Spleen (tissue), 11 donors: Measurements from ENCODE around the gene MAP4K4. TPM values are rescaled to one million over a fixed set of nuclear protein-coding genes. Genes with fewer than 3 reads are reported as not detected.

Source experiments
- DNase-seq: peaks from one replicate; pipeline ENCODE4 v3.0.0-alpha.2; 2020
- H3K27ac ChIP-seq, 8 donors: fragments of 200-600 bp; sonication (generic) in 7 of 8; 1 replicate in 4 of 8; 2 replicates in 4 of 8; pipeline versions ENCODE4 v1.5.0 to v1.8.0; 2016 to 2021; ENCODE audit warnings: inconsistent platforms in 4 of 8, mild to moderate bottlenecking in 4 of 8, moderate library complexity in 1 of 8
- H3K27me3 ChIP-seq, 7 donors: fragments of 200-600 bp; sonication (generic) in 6 of 7; replicated peaks in 1 of 7; 1 replicate in 4 of 7; 2 replicates in 3 of 7; pipeline versions ENCODE4 v1.5.0 to v1.8.0; 2016 to 2021; ENCODE audit warnings: inconsistent platforms in 3 of 7, mild to moderate bottlenecking in 1 of 7
- H3K36me3 ChIP-seq, 6 donors: fragments of 200-600 bp; sonication (generic) in 5 of 6; 1 replicate in 4 of 6; 2 replicates in 2 of 6; pipeline versions ENCODE4 v1.5.0 to v1.8.0; 2016 to 2021; ENCODE audit warnings: inconsistent platforms in 2 of 6
- H3K4me1 ChIP-seq, 6 donors: fragments of 200-600 bp; sonication (generic) in 5 of 6; 1 replicate in 3 of 6; 2 replicates in 3 of 6; pipeline versions ENCODE4 v1.5.0 to v1.8.0; 2016 to 2021; ENCODE audit warnings: inconsistent platforms in 3 of 6
- H3K4me3 ChIP-seq, 8 donors: fragments of 200-600 bp; sonication (generic) in 7 of 8; 1 replicate in 4 of 8; 2 replicates in 4 of 8; pipeline versions ENCODE4 v1.5.0 to v1.8.0; 2016 to 2021; ENCODE audit warnings: inconsistent platforms in 4 of 8, mild to moderate bottlenecking in 4 of 8, moderate library complexity in 2 of 8
- H3K9me3 ChIP-seq, 8 donors: fragments of 200-600 bp; sonication (generic) in 7 of 8; 1 replicate in 4 of 8; 2 replicates in 4 of 8; pipeline versions ENCODE4 v1.5.0 to v1.8.0; 2016 to 2021; ENCODE audit warnings: inconsistent platforms in 4 of 8
- CTCF ChIP-seq, 11 experiments: fragments of 200-600 bp in 7 of 11; fragments of 450-650 bp in 4 of 11; sonication (generic) in 4 of 11; IDR thresholded peaks in 8 of 11; conservative IDR thresholded peaks in 3 of 11; 1 replicate in 7 of 11; 2 replicates in 4 of 11; pipeline versions ENCODE4 v1.4.0 to v1.8.0; 2016 to 2021; ENCODE audit warnings: antibody characterized with exemption in 11 of 11, inconsistent platforms in 4 of 11, mild to moderate bottlenecking in 1 of 11
- POLR2A ChIP-seq, 3 donors: fragments of 450-650 bp; IDR thresholded peaks; one replicate each; pipeline ENCODE4 v1.5.1; 2017; ENCODE audit warnings: antibody characterized with exemption in 3 of 3, mild to moderate bottlenecking in 1 of 3
- POLR2AphosphoS5 ChIP-seq, 3 donors: sonication (generic); formaldehyde crosslinking; IDR thresholded peaks; one replicate each; pipeline ENCODE4 v1.5.1; 2017; ENCODE audit warnings: antibody characterized with exemption in 3 of 3
- WGBS, 5 donors: extraction: QIAGEN DNeasy Blood & Tissue Kit in 3 of 5; methylation state at CpG; one replicate each; pipeline versions ENCODE4 v1.1.5 to v1.1.7; 2013 to 2018; 5-methylcytosine and 5-hydroxymethylcytosine counted together
- intact Hi-C: fragments of 100-400 bp; cut with DNase I; formaldehyde crosslinking; loops from one replicate; pipeline ENCODE4 v1.15.0; 2023; ENCODE audit warnings: low total_unique reads
- polyA plus RNA-seq, 3 donors: library from polyadenylated mRNA; stranded (reverse); fragments of 200-250 nt; gene quantifications; one replicate each; pipeline ENCODE4 v1.2.1, GENCODE V29; 2013
- total RNA-seq, 7 donors: library from RNA; depleted of rRNA in 3 of 7; stranded (reverse); fragments of >200 nt in 3 of 7; fragmentation: NEBNext Ultra II Directional in 4 of 7; extraction: Animal tissue kit (Norgen Biotek cat#: 25700) in 4 of 7; gene quantifications; one replicate each; pipeline versions ENCODE4 v1.1.0 to v1.2.1, GENCODE V29; 2016 to 2021
- donor health status: healthy with polysubstance abuse.
- donor health status: DM: no; HTN: no; CAD: no; lungs with moderate emphysema.
- donor health status: DM: no; HTN: no; CAD: no.
- donor health status: Bipolar disorder and iron deficiency.
- donor health status: healthy.
- donor health status: DM: no; HTN: no; CAD: no.
- donor health status: DM: yes; HTN: yes; CAD: no.

Gene MAP4K4
- total and polyA plus RNA-seq, 10 donors = 16.7 to 108 (median 71.7) TPM

- intact Hi-C loops = no loop called here
- no peak for DNase-seq
- Histone ChIP-seq H3K4me1 (peaks cover 29 to 100% (median 86%) of the 10 kb centered on the region in 6 donors), H3K9me3 (no peaks in the 10 kb centered on the region), H3K27ac (no peak overlapping the region), H3K36me3 (no peaks in the 10 kb centered on the region), H3K27me3 (no peaks in the 10 kb centered on the region), H3K4me3 (no peak overlapping the region)
- no peak for TF ChIP-seq POLR2AphosphoS5 (IDR thresholded peaks at IDR 0.05)
- no peak for TF ChIP-seq CTCF (IDR thresholded peaks at IDR 0.05 in 8 of 11, conservative IDR thresholded peaks at IDR 0.05 in 3 of 11)
- TF ChIP-seq POLR2A (IDR thresholded peaks at IDR 0.05) = no peak
- WGBS, 5 donors = 71 to 85% (median 81%) methylated on average over 4 of the region's 4 CpGs
Observed at GRCh38 chr2:101732199-101732598, 34.7 kb downstream of the MAP4K4 start.

- Histone ChIP-seq H3K9me3 (no peaks in the 10 kb centered on the region), H3K27ac (no peak overlapping the region), H3K4me3 (no peak overlapping the region), H3K36me3 (no peaks in the 10 kb centered on the region), H3K4me1 (peaks cover 33 to 100% (median 86%) of the 10 kb centered on the region in 6 donors), H3K27me3 (no peaks in the 10 kb centered on the region)
- DNase-seq = no peak
- WGBS, 5 donors = 86 to 96% (median 93%) methylated on average over 14 of the region's 14 CpGs
- intact Hi-C loops = no loop called here
- TF ChIP-seq CTCF (IDR thresholded peaks at IDR 0.05 in 8 of 11, conservative IDR thresholded peaks at IDR 0.05 in 3 of 11) (no peak), POLR2A (IDR thresholded peaks at IDR 0.05) (no peak), POLR2AphosphoS5 (IDR thresholded peaks at IDR 0.05) (no peak)
Observed at GRCh38 chr2:101732773-101733256, 35.3 kb downstream of the MAP4K4 start.

GRCh38 chr2:101733257-101733993 lies 35.9 kb downstream of the MAP4K4 start:
- peak overlapping the region in 1 of 8 donors; percentile 19 for H3K27ac ChIP-seq

More at GRCh38 chr2:101733257-101733993, 35.9 kb downstream of the MAP4K4 start:
- Histone ChIP-seq H3K4me3 (no peak overlapping the region), H3K9me3 (no peaks in the 10 kb centered on the region), H3K36me3 (no peaks in the 10 kb centered on the region), H3K27me3 (no peaks in the 10 kb centered on the region), H3K4me1 (peaks cover 33 to 100% (median 87%) of the 10 kb centered on the region in 6 donors)
- WGBS, 5 donors = 65 to 80% (median 77%) methylated on average over 4 of the region's 4 CpGs
- no peak for DNase-seq
- intact Hi-C loops = no loop called here
- TF ChIP-seq POLR2A (IDR thresholded peaks at IDR 0.05) (no peak), CTCF (IDR thresholded peaks at IDR 0.05 in 8 of 11, conservative IDR thresholded peaks at IDR 0.05 in 3 of 11) (no peak), POLR2AphosphoS5 (IDR thresholded peaks at IDR 0.05) (peak in 1 of 3 donors; percentile 30)
